SHP77 (cell line): ENCODE data around the gene NPC1.
"Not testable (repeated sequence)": the region's sequence is repeated elsewhere in the genome, so short reads cannot be mapped to it uniquely, and the experiment has no call there.

ENCODE experiments used
- DNase-seq, 2 experiments: peaks; one replicate each; lab custom pipeline; 2025; lab: John Stamatoyannopoulos, UW

NPC1 gene

GRCh38 chr18:23523429-23524212 is 62.7 kb downstream of the NPC1 start:
- DNase-seq = no peak

- no peak for DNase-seq
Measured at GRCh38 chr18:23521907-23522306, 64.4 kb downstream of the NPC1 start.

- no peak for DNase-seq
Measured at GRCh38 chr18:23521271-23521670, 65.0 kb downstream of the NPC1 start.

- DNase-seq = no peak
Measured at GRCh38 chr18:23519734-23520133, 66.6 kb downstream of the NPC1 start.

GRCh38 chr18:23515911-23516546 is 70.3 kb downstream of the NPC1 start:
- peak; percentile 63 to 75 for DNase-seq

GRCh38 chr18:23512641-23513040 is 73.7 kb downstream of the NPC1 start:
- DNase-seq = no peak

- DNase-seq = not testable (repeated sequence)
Measured at GRCh38 chr18:23512216-23512615, 74.1 kb downstream of the NPC1 start.

GRCh38 chr18:23510923-23511322 is 75.4 kb downstream of the NPC1 start:
- DNase-seq = not testable (repeated sequence)

GRCh38 chr18:23506393-23506792 is 79.9 kb downstream of the NPC1 start:
- no peak for DNase-seq

GRCh38 chr18:23504720-23505119 is 81.6 kb downstream of the NPC1 start:
- no peak for DNase-seq

GRCh38 chr18:23503963-23504344 is 82.4 kb downstream of the NPC1 start:
- no peak for DNase-seq

- DNase-seq = peak; percentile 86 to 87
Measured at GRCh38 chr18:23503038-23503962, 83.0 kb downstream of the NPC1 start, which contains the start of gene RMC1. Gene RMC1 (plus strand): TSS chr18:23503511. CDS start chr18:23503619, 108 bp downstream.

GRCh38 chr18:23502516-23503037 is 83.7 kb downstream of the NPC1 start:
- DNase-seq = no peak

GRCh38 chr18:23501626-23502025 is 84.7 kb downstream of the NPC1 start:
- DNase-seq = no peak

- no peak for DNase-seq
Measured at GRCh38 chr18:23499291-23499781, 87.0 kb downstream of the NPC1 start.

GRCh38 chr18:23498877-23499276 is 87.4 kb downstream of the NPC1 start:
- peak; percentile 62 to 79 for DNase-seq

- no peak for DNase-seq
Measured at GRCh38 chr18:23498117-23498516, 88.2 kb downstream of the NPC1 start.

GRCh38 chr18:23495723-23496440 is 90.4 kb downstream of the NPC1 start:
- peak in 1 of 2 experiments; percentile 39 for DNase-seq

GRCh38 chr18:23494992-23495391 is 91.3 kb downstream of the NPC1 start:
- DNase-seq = no peak

GRCh38 chr18:23493654-23494053 is 92.7 kb downstream of the NPC1 start:
- DNase-seq = no peak

GRCh38 chr18:23489586-23489985 is 96.7 kb downstream of the NPC1 start:
- not testable (repeated sequence) for DNase-seq
